ENCODE results near the gene CLIP1. TPM values are rescaled to one million over a fixed set of nuclear protein-coding genes. Genes with fewer than 3 reads are reported as not detected.

Gene CLIP1
- total and polyA plus RNA-seq, 2 of the 4 experiments (the other 2 are of a cell fraction) = 38.0 to 54.8 TPM

GRCh38 chr12:122250536-122250935, 171.9 kb downstream of the CLIP1 start:
- dilution Hi-C loops (cut with HindIII; ENCODE audit: low sequenced_read_pairs, unreplicated experiment) (no loop called here), intact Hi-C loops (cut with micrococcal nuclease) (no loop called here), in situ Hi-C loops (cut with MboI; ENCODE audit: low sequenced_read_pairs) (no loop called here)
- BruUV-seq (replicated peaks) = no TSS peak
- Histone ChIP-seq H2AFZ (replicated peaks; ENCODE audit: low read length, poor library complexity) (no peak overlapping the region), H2BK5ac (ENCODE audit: low read depth, low read length, poor library complexity, severe bottlenecking) (no peak overlapping the region), H2BK120ac (ENCODE audit: low read depth, low read length) (no peak overlapping the region), H4K5ac (ENCODE audit: low read depth, low read length) (no peak overlapping the region), H3K27ac (ENCODE audit: insufficient read depth, low read length) (no peak overlapping the region), H2AK9ac (replicated peaks; ENCODE audit: low read depth, low read length, poor library complexity) (no peak overlapping the region), H3K9me3 (ENCODE audit: control insufficient read depth, insufficient read depth, low read length) (no peaks in the 10 kb centered on the region), H3K18ac (ENCODE audit: low read depth, low read length) (no peak overlapping the region), H3K56ac (ENCODE audit: extremely low read depth, insufficient read depth, low read length) (no peak overlapping the region), H3K4me3 (ENCODE audit: insufficient read depth, low read depth, low read length) (no peak overlapping the region), H3K27me3 (ENCODE audit: control insufficient read depth, insufficient read depth, low read length) (no peaks in the 10 kb centered on the region), H3K23ac (ENCODE audit: low read depth, low read length) (no peak overlapping the region), H4K91ac (ENCODE audit: insufficient read depth, low read depth, low read length) (no peak overlapping the region), H2AK5ac (ENCODE audit: low read depth, low read length) (no peak overlapping the region), H3K4ac (ENCODE audit: low read depth, low read length) (no peak overlapping the region), H3K36me3 (ENCODE audit: control insufficient read depth, insufficient read depth, low read length) (peaks cover 19% of the 10 kb centered on the region), H3K14ac (replicated peaks; ENCODE audit: low read depth, low read length) (no peak overlapping the region), H3K9me1 (ENCODE audit: insufficient read depth, low read length) (peaks cover 5% of the 10 kb centered on the region; the same call in 1 of the 2 replicates), H2BK15ac (ENCODE audit: low read depth, low read length) (no peak overlapping the region), H3K4me1 (ENCODE audit: control insufficient read depth, insufficient read depth, low read length) (no peaks in the 10 kb centered on the region), H2BK20ac (ENCODE audit: low read depth, low read length) (no peak overlapping the region), H4K20me1 (ENCODE audit: insufficient read depth, low read length) (no peaks in the 10 kb centered on the region), H3K79me1 (ENCODE audit: low read depth in 1 of 2, low read length in 2 of 2) (peaks cover 0 to 3% of the 10 kb centered on the region in 2 experiments; a peak in 3 of 4 replicates), H4K8ac (ENCODE audit: low read depth in 2 of 2, low read length in 2 of 2) (no peak overlapping the region), H3K4me2 (ENCODE audit: low read depth, low read length) (no peak overlapping the region), H3K9ac (ENCODE audit: low read depth, low read length) (no peak overlapping the region)
- WGBS, 2 experiments (ENCODE audit: extremely low coverage in 2 of 2, insufficient read length in 1 of 2) = 100% methylated on average over 1 of the region's 8 CpGs; no CpG with 5 or more reads in 1 of the 2 experiments
- TF ChIP-seq BHLHE40 (IDR thresholded peaks at IDR 0.05; ENCODE audit: low read depth, low read length) (no peak), MAFK (IDR thresholded peaks at IDR 0.05; ENCODE audit: low read depth, low read length) (no peak), FOS (IDR thresholded peaks at IDR 0.05; ENCODE audit: low read depth, low read length) (no peak), SMC3 (IDR thresholded peaks at IDR 0.05; ENCODE audit: low read depth, low read length) (no peak), RFX5 (IDR thresholded peaks at IDR 0.05; ENCODE audit: low read depth, low read length) (no peak), RCOR1 (IDR thresholded peaks at IDR 0.05; ENCODE audit: insufficient replicate concordance, low read length) (no peak), RAD21 (IDR thresholded peaks at IDR 0.05; ENCODE audit: low read length) (no peak), POLR2A (IDR thresholded peaks at IDR 0.05; ENCODE audit: low read depth, low read length) (no peak), MAZ (IDR thresholded peaks at IDR 0.05; ENCODE audit: borderline replicate concordance, low read depth, low read length) (no peak)
- TF ChIP-seq, protein P1, sequence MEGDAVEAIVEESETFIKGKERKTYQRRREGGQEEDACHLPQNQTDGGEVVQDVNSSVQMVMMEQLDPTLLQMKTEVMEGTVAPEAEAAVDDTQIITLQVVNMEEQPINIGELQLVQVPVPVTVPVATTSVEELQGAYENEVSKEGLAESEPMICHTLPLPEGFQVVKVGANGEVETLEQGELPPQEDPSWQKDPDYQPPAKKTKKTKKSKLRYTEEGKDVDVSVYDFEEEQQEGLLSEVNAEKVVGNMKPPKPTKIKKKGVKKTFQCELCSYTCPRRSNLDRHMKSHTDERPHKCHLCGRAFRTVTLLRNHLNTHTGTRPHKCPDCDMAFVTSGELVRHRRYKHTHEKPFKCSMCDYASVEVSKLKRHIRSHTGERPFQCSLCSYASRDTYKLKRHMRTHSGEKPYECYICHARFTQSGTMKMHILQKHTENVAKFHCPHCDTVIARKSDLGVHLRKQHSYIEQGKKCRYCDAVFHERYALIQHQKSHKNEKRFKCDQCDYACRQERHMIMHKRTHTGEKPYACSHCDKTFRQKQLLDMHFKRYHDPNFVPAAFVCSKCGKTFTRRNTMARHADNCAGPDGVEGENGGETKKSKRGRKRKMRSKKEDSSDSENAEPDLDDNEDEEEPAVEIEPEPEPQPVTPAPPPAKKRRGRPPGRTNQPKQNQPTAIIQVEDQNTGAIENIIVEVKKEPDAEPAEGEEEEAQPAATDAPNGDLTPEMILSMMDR (conservative IDR thresholded peaks at IDR 0.05; ENCODE audit: low read depth, low read length) = no peak
- ATAC-seq (ENCODE audit: low read depth) = no peak
- no peak for DNase-seq
- ChIA-PET POLR2A (ENCODE audit: unreplicated experiment) (no interaction called here), CTCF (no interaction called here)

All from IMR-90 (cell line).